ENCODE results near the gene BFSP2.

The BFSP2 gene

DNA sequence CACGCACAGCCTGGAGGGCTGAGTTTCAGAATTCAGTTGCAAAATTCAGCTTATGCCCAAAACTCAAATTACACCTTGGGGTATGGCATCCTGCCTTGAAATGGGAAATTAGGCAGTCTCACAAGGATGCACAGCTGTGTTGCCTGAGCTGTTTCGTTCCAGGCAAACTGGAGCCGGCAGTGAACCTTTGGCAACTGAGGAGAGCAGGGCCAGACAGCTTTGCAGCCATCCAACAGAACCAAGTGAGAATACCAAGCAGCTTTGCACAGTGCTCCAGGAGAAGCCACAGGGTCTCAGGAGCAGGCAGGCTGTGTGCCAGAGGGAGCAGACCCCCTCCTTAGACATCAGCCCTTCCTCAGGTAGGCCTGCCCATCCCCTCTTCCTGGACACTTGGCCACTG lies 32.5 kb upstream of the BFSP2 start:
- no peak overlapping the region for H3K4me3 ChIP-seq (ENCODE audit: low read length)
- no peak overlapping the region for H2AFZ ChIP-seq (ENCODE audit: low read depth, low read length)
- H3K4me1 ChIP-seq (ENCODE audit: low read length), result no peaks in the 10 kb centered on the region
- no peaks in the 10 kb centered on the region for H3K36me3 ChIP-seq (replicated peaks; ENCODE audit: low read depth, low read length)
- no peak overlapping the region for H3K4me2 ChIP-seq (ENCODE audit: low read length)
- no peaks in the 10 kb centered on the region for H3K79me2 ChIP-seq (ENCODE audit: low read length)
- peaks cover 74% of the 10 kb centered on the region for H3K27me3 ChIP-seq (ENCODE audit: low read depth, low read length)
- H4K20me1 ChIP-seq (ENCODE audit: insufficient read depth, low read length), result no peaks in the 10 kb centered on the region
- H3K9ac ChIP-seq (ENCODE audit: low read length), result no peak overlapping the region
- no peak for TF ChIP-seq CTCF (IDR thresholded peaks at IDR 0.05; ENCODE audit: low read depth, low read length)
- TF ChIP-seq EZH2phosphoT487 (IDR thresholded peaks at IDR 0.05; ENCODE audit: low read depth), result no peak
- H3K27ac ChIP-seq (ENCODE audit: low read length), result no peak overlapping the region
- H3K9me3 ChIP-seq (ENCODE audit: insufficient read depth, low read length), result no peaks in the 10 kb centered on the region

DNA sequence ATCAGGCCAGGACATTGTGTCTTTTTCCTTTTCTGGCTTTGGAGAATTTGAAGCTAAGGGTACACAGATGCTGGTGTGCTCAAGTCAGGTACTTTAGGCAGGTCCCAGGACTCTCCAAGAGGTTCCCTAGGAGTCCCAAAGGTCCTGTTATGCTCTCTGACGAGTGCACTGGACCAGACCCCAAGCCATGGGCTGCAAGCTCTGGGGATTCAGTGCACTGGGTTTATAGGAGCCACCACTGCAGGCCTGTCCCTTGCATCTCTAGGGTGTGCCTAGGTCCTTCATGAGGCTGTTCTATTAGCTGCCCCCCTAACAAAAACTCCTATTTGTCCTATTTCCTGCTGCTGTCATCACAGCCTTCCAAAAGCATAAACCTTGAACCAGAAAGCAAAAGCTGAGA lies 31.9 kb upstream of the BFSP2 start:
- no peaks in the 10 kb centered on the region for H3K79me2 ChIP-seq (ENCODE audit: low read length)
- H3K4me2 ChIP-seq (ENCODE audit: low read length), result no peak overlapping the region
- no peaks in the 10 kb centered on the region for H3K4me1 ChIP-seq (ENCODE audit: low read length)
- no peak overlapping the region for H2AFZ ChIP-seq (ENCODE audit: low read depth, low read length)
- no peak overlapping the region for H3K9ac ChIP-seq (ENCODE audit: low read length)
- no peak overlapping the region for H3K4me3 ChIP-seq (ENCODE audit: low read length)
- peaks cover 70% of the 10 kb centered on the region for H3K27me3 ChIP-seq (ENCODE audit: low read depth, low read length)
- H3K9me3 ChIP-seq (ENCODE audit: insufficient read depth, low read length), result no peaks in the 10 kb centered on the region
- H4K20me1 ChIP-seq (ENCODE audit: insufficient read depth, low read length), result no peaks in the 10 kb centered on the region
- no peaks in the 10 kb centered on the region for H3K36me3 ChIP-seq (replicated peaks; ENCODE audit: low read depth, low read length)
- H3K27ac ChIP-seq (ENCODE audit: low read length), result no peak overlapping the region
- TF ChIP-seq EZH2phosphoT487 (IDR thresholded peaks at IDR 0.05; ENCODE audit: low read depth), result no peak
- TF ChIP-seq CTCF (IDR thresholded peaks at IDR 0.05; ENCODE audit: low read depth, low read length), result no peak

DNA sequence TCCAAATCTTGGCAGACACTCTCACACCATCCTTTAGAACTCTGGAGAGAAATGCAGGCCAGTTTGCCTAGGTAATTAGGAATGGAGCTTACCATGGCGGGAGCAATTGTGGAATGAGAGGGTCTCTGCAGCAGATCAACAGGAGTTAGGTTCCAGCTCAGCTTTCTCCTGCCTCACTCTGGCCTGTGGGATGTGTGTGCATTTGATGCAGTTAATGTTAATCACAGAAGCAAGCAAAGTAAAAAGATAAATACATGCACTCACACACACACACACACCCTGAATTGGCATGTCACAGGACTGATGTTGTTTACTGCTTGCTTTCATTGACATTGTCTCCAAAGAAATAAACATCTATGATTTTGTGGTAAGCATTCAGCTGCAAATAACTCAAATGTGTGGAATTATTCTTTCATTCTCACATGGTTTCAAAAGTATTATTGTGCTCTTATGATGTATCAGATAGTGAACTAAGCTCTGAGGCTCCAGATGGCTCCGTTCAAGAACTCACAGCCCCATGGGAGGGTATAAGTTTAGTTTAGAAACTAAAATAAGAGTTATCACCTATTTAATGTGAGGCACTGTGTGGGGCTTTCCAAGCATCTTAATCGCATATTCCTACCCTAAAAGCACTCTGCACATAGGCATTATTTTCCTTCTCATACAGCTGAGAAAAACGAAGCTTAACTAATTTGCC lies 31.3 kb upstream of the BFSP2 start:
- no peak overlapping the region for H2AFZ ChIP-seq (ENCODE audit: low read depth, low read length)
- no peaks in the 10 kb centered on the region for H4K20me1 ChIP-seq (ENCODE audit: insufficient read depth, low read length)
- no peaks in the 10 kb centered on the region for H3K79me2 ChIP-seq (ENCODE audit: low read length)
- H3K4me3 ChIP-seq (ENCODE audit: low read length), result no peak overlapping the region
- H3K9me3 ChIP-seq (ENCODE audit: insufficient read depth, low read length), result no peaks in the 10 kb centered on the region
- no peak overlapping the region for H3K4me2 ChIP-seq (ENCODE audit: low read length)
- no peaks in the 10 kb centered on the region for H3K36me3 ChIP-seq (replicated peaks; ENCODE audit: low read depth, low read length)
- H3K9ac ChIP-seq (ENCODE audit: low read length), result no peak overlapping the region
- H3K27ac ChIP-seq (ENCODE audit: low read length), result no peak overlapping the region
- TF ChIP-seq CTCF (IDR thresholded peaks at IDR 0.05; ENCODE audit: low read depth, low read length), result no peak
- TF ChIP-seq EZH2phosphoT487 (IDR thresholded peaks at IDR 0.05; ENCODE audit: low read depth), result no peak
- no peaks in the 10 kb centered on the region for H3K4me1 ChIP-seq (ENCODE audit: low read length)
- H3K27me3 ChIP-seq (ENCODE audit: low read depth, low read length), result peaks cover 67% of the 10 kb centered on the region

DNA sequence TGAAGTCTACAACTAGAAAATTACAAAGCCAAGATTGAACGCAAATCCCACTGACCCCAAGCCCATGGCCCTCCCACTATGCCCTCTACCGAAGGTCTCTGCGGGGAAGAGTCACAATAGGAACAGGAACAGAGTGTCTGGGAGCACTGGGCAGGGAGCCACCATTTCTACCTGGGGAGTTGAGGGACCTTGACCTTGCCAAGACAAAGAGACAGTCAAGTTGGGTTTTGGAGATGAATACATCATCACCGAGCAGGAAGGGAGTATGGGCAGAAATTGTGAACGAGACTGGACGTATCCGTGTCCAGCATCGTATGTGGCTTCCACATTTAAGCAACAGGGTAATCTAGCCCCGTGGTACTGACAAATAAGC lies 30.8 kb upstream of the BFSP2 start:
- no peak overlapping the region for H3K4me2 ChIP-seq (ENCODE audit: low read length)
- H3K4me1 ChIP-seq (ENCODE audit: low read length), result no peaks in the 10 kb centered on the region
- H3K27me3 ChIP-seq (ENCODE audit: low read depth, low read length), result peaks cover 64% of the 10 kb centered on the region
- TF ChIP-seq EZH2phosphoT487 (IDR thresholded peaks at IDR 0.05; ENCODE audit: low read depth) (no peak), CTCF (IDR thresholded peaks at IDR 0.05; ENCODE audit: low read depth, low read length) (no peak)
- H4K20me1 ChIP-seq (ENCODE audit: insufficient read depth, low read length), result no peaks in the 10 kb centered on the region
- no peaks in the 10 kb centered on the region for H3K36me3 ChIP-seq (replicated peaks; ENCODE audit: low read depth, low read length)
- no peak overlapping the region for H2AFZ ChIP-seq (ENCODE audit: low read depth, low read length)
- no peak overlapping the region for H3K4me3 ChIP-seq (ENCODE audit: low read length)
- no peaks in the 10 kb centered on the region for H3K79me2 ChIP-seq (ENCODE audit: low read length)
- H3K9ac ChIP-seq (ENCODE audit: low read length), result no peak overlapping the region
- no peaks in the 10 kb centered on the region for H3K9me3 ChIP-seq (ENCODE audit: insufficient read depth, low read length)
- no peak overlapping the region for H3K27ac ChIP-seq (ENCODE audit: low read length)

Measured in OCI-LY3 (cell line).